AG09319 (cell line): ENCODE data around the gene TAF9B.

ENCODE experiments used
- DNase-seq: peaks from one replicate; pipeline ENCODE4 v3.0.0-alpha.2; 2010; ENCODE audit warnings: low read depth; ENCODE audit errors: extremely low read depth
- TF ChIP-seq, protein P1 (sequence below): IDR thresholded peaks from 2 replicates; pipeline ENCODE4 v1.5.1; 2011; ENCODE audit warnings: low read depth, mild to moderate bottlenecking, inconsistent platforms, low read length, moderate library complexity

TAF9B gene

DNA sequence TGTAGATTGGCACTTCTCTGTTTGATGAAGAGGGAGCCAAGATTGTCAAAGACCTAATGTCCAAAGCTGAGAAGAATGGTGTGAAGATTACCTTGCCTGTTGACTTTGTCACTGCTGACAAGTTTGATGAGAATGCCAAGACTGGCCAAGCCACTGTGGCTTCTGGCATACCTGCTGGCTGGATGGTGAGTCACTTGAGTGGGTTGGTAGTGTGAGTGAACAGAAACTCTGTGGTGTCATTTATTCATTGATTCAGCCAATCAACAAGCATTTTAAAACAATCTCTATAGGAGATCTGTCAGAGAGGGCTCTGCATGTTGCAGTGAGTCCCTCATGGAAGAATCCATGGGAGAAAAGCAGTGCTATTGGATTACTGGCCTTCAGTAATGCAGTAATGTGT, 16.3 kb downstream of the TAF9B start:
- TF ChIP-seq, protein P1, sequence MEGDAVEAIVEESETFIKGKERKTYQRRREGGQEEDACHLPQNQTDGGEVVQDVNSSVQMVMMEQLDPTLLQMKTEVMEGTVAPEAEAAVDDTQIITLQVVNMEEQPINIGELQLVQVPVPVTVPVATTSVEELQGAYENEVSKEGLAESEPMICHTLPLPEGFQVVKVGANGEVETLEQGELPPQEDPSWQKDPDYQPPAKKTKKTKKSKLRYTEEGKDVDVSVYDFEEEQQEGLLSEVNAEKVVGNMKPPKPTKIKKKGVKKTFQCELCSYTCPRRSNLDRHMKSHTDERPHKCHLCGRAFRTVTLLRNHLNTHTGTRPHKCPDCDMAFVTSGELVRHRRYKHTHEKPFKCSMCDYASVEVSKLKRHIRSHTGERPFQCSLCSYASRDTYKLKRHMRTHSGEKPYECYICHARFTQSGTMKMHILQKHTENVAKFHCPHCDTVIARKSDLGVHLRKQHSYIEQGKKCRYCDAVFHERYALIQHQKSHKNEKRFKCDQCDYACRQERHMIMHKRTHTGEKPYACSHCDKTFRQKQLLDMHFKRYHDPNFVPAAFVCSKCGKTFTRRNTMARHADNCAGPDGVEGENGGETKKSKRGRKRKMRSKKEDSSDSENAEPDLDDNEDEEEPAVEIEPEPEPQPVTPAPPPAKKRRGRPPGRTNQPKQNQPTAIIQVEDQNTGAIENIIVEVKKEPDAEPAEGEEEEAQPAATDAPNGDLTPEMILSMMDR, result no peak
- no peak for DNase-seq

DNA sequence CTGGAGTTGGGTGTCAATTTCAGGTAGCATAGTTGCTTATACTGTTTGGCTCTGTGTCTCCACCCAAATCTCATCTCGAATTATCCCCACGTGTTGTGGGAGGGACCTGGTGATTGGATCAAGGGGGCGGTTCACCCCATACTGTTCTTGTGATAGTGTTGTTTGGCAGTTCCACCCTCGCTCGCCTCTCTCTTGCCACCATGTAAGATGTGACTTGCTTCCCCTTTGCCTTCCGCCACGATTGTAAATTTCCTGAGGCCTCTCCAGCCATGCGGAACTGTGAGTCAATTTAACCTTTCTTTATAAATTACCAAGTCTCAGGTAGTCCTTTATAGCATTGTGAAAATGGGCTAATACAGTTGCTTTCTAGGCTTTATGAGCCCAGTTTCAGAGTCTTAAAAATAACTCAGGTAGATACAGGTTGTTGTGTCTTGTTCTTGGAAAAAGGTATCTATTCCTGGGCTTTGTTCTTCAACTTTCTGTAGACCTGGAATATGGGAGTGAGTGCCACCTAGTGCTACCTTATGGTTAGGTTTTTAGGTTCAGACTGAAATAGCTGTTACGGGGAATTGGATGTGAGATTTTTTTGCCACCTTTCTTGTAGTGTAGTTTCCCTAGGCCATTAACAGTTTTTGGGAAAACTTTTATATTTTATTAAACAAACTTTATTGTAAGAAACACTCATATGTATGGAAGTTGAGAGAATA, 19.8 kb downstream of the TAF9B start:
- DNase-seq, result no peak
- TF ChIP-seq, protein P1, result no peak

DNA sequence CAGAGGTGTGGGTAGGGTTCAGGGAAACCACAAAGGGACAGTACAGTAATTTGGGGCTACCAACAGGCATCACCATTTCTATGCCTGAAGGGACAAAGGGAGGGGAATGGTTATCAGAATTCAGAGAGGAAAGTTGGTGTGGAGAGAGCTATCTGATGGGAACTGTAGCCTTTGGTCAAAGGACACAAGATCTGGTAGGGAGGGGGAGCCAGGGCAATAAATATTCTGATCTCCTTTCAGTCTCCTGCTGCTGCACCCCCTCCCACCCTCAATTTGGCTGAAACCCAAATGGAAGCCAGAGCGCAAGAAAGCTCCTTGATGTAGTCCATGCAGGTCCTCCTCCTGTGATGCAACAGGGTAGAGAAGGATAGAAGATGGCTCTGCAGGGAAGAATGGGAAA, 20.8 kb downstream of the TAF9B start:
- TF ChIP-seq, protein P1, result no peak
- no peak for DNase-seq

DNA sequence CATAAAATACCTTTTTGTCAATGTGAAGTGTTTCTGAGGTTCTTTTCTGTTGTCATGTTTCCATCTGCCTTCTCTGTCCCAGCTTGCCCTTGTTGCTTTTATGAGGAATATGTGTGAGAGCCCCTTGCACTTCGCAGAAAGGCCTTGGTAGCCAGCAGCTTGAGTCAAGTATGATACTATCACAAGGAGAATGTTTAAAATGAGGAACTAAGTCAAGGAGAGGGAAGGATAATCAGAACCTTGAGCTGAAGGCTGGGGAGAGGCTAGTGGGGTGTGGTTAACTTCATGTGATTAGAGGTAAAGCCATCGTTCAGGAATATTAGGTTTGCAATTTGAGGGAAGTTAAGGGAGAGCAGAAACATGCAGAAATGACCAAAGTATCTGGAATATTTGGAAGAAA, 22.7 kb downstream of the TAF9B start:
- TF ChIP-seq, protein P1, result no peak
- no peak for DNase-seq

DNA sequence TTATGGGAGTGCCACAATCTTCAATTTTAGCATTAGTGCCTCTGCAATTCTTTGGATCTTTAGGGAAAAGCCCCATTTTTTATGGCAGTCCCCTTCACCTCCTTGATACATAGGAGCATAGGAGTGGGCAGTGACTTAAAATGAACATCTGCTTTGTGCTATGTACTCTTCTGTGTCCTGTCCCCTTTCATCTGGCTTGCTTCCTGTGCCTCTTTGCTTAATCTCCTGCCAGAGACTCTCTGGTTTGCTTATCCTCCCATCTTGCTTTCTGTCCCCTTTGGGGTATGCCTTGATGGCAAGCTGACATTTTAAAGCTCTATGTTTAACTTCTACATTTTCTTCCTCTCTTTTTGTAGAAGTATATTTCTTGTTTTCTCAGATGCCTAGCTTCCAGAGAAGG, 23.1 kb downstream of the TAF9B start:
- DNase-seq, result no peak
- TF ChIP-seq, protein P1, result no peak

DNA sequence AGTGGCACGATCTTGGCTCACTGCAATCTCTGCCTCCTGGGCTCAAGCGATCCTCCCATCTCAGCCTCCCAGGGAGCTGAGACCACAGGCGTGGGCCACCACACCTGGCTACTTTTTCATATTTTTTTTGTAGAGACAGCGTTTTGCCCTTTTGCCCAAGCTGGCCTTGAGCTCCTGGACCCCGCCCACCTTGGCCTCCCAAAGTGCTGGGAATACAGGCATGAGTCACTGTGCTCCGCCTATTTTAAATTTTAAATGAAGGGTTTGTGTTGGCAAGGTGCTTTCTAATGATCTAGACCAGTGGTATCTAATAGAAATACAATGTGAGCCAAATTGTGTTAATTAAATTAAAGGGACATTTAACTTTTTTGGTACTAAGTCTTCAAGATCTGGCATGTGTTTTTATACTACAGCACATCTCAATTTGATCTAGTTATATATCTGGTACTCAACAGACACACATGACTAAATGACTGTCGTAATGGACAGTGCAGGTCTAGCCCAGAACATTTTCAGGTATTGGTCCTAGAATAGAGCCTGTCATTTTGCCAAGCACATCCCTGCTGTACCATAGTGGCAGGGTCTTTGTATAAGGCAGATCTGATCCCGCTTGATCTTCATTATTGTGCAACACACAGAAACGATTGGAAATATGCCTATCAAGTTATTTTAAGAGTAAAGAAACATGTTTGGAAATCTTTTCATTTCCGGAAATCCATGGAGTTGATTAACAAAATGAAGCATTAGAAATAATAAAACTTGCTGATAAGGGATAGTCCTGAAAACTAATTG, 28.1 kb downstream of the TAF9B start:
- no peak for DNase-seq
- TF ChIP-seq, protein P1, result no peak

DNA sequence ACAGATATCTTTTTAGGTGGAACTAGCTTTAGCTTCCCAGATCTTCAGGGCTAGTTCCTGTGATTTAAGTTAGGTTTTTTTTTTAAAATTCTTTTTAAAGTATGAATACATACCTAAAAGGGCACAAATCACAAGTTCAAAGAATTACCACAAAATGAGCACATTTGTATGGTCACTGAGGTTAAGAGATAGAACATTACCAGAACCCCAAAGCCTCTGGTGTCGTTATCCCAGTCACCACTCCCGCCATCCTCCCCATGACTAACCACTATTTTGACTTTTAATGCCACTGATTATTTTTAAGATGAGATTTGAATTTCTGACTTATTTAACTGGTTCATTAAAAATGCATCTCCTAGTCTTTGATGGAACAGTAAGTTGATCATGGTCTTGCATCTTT, 30.0 kb downstream of the TAF9B start:
- TF ChIP-seq, protein P1, result no peak
- no peak for DNase-seq
